Measurements from ENCODE around the gene FYCO1. TPM values are rescaled to one million over a fixed set of nuclear protein-coding genes. Genes with fewer than 3 reads are reported as not detected.

Gene FYCO1
- total and polyA plus RNA-seq, 4 experiments from 2014 or later = 0.73 to 43.3 (median 26.6) TPM

Other genes with a start within 250 kb of the FYCO1 start
- not detected for gene SLC6A20, start 199.3 kb downstream of the FYCO1 start, total RNA-seq
- gene SLC6A20, start 199.3 kb downstream of the FYCO1 start, polyA plus RNA-seq = under 1 TPM in 1 of 2 donors, not detected in 1; 0.41 TPM
- 10 to 100 TPM in 1 of 2 experiments, 1 to 10 TPM in 1; 7.1 to 10.0 TPM for gene LZTFL1, start 153.7 kb downstream of the FYCO1 start, total RNA-seq
- 10 to 100 TPM in 1 of 2 donors, 1 to 10 TPM in 1; 6.9 to 11.7 TPM for gene LZTFL1, start 153.7 kb downstream of the FYCO1 start, polyA plus RNA-seq
- 1 to 10 TPM; 4.0 to 4.5 TPM for gene CCR9, start 109.3 kb downstream of the FYCO1 start, total RNA-seq
- 1 to 10 TPM; 3.9 to 4.4 TPM for gene CCR9, start 109.3 kb downstream of the FYCO1 start, polyA plus RNA-seq
- gene CXCR6, start 52.4 kb downstream of the FYCO1 start, total RNA-seq = 1 to 10 TPM; 8.6 to 9.6 TPM
- gene CXCR6, start 52.4 kb downstream of the FYCO1 start, polyA plus RNA-seq = 10 to 100 TPM in 1 of 2 donors, 1 to 10 TPM in 1; 6.1 to 13.6 TPM
- not detected for gene XCR1, start 31.7 kb upstream of the FYCO1 start, total RNA-seq
- gene XCR1, start 31.7 kb upstream of the FYCO1 start, polyA plus RNA-seq = not detected
- 1 to 10 TPM; 1.3 to 2.0 TPM for gene CCR1, start 212.5 kb upstream of the FYCO1 start, total RNA-seq
- gene CCR1, start 212.5 kb upstream of the FYCO1 start, polyA plus RNA-seq = under 1 TPM; 0.07 to 0.10 TPM
- gene CCR3, start 246.6 kb upstream of the FYCO1 start, total RNA-seq = under 1 TPM; 0.29 to 0.55 TPM
- gene CCR3, start 246.6 kb upstream of the FYCO1 start, polyA plus RNA-seq = under 1 TPM in 1 of 2 donors, not detected in 1; 0.60 TPM